Endothelial cell (in vitro differentiated cells): ENCODE data around the gene TLE4. TPM values are rescaled to one million over a fixed set of nuclear protein-coding genes. Genes with fewer than 3 reads are reported as not detected.

Experiments used
- DNase-seq: peaks from one replicate; pipeline ENCODE4 v3.0.0; 2021; ENCODE audit warnings: low spot score
- H3K27ac Mint-ChIP-seq: one replicate; pipeline ENCODE4 v1.8.0; 2021; ENCODE audit warnings: mixed read lengths, inconsistent platforms; ENCODE audit not compliant: unreplicated experiment
- H3K27me3 Mint-ChIP-seq: one replicate; pipeline ENCODE4 v1.8.0; 2021; ENCODE audit warnings: mild to moderate bottlenecking, moderate library complexity, mixed read lengths, inconsistent platforms; ENCODE audit not compliant: unreplicated experiment
- H3K36me3 Mint-ChIP-seq: one replicate; pipeline ENCODE4 v1.8.0; 2021; ENCODE audit warnings: mild to moderate bottlenecking, low read depth, mixed read lengths, inconsistent platforms; ENCODE audit not compliant: unreplicated experiment
- H3K4me1 Mint-ChIP-seq: one replicate; pipeline ENCODE4 v1.8.0; 2021; ENCODE audit warnings: mild to moderate bottlenecking, mixed read lengths, inconsistent platforms; ENCODE audit not compliant: unreplicated experiment
- H3K4me3 Mint-ChIP-seq: one replicate; pipeline ENCODE4 v1.8.0; 2021; ENCODE audit warnings: mild to moderate bottlenecking, mixed read lengths, inconsistent platforms; ENCODE audit not compliant: unreplicated experiment
- H3K9me3 Mint-ChIP-seq: one replicate; pipeline ENCODE4 v1.8.0; 2021; ENCODE audit warnings: mixed read lengths, inconsistent platforms; ENCODE audit not compliant: unreplicated experiment
- total RNA-seq: library from RNA; stranded (reverse); fragmentation: NEBNext Ultra II Directional; extraction: Animal tissue kit (Norgen Biotek cat#: 25700); gene quantifications from one replicate; pipeline ENCODE4 v1.2.1, GENCODE V29; 2021; ENCODE audit not compliant: unreplicated experiment
- TF ChIP-seq, protein P1 (sequence below): fragments of 200-600 bp; sonication (generic); IDR thresholded peaks from one replicate; pipeline ENCODE4 v1.5.0; 2021; ENCODE audit warnings: antibody characterized with exemption; ENCODE audit not compliant: unreplicated experiment

TLE4 gene
- total RNA-seq, 1 donor from 2014 or later: 88.4 TPM

- Mint-ChIP-seq H3K4me1 (peaks cover 11% of the 10 kb centered on the region), H3K9me3 (no peaks in the 10 kb centered on the region), H3K27me3 (peaks cover 2% of the 10 kb centered on the region), H3K36me3 (peaks cover 3% of the 10 kb centered on the region), H3K27ac (no peak overlapping the region), H3K4me3 (no peak overlapping the region)
- TF ChIP-seq, protein P1, sequence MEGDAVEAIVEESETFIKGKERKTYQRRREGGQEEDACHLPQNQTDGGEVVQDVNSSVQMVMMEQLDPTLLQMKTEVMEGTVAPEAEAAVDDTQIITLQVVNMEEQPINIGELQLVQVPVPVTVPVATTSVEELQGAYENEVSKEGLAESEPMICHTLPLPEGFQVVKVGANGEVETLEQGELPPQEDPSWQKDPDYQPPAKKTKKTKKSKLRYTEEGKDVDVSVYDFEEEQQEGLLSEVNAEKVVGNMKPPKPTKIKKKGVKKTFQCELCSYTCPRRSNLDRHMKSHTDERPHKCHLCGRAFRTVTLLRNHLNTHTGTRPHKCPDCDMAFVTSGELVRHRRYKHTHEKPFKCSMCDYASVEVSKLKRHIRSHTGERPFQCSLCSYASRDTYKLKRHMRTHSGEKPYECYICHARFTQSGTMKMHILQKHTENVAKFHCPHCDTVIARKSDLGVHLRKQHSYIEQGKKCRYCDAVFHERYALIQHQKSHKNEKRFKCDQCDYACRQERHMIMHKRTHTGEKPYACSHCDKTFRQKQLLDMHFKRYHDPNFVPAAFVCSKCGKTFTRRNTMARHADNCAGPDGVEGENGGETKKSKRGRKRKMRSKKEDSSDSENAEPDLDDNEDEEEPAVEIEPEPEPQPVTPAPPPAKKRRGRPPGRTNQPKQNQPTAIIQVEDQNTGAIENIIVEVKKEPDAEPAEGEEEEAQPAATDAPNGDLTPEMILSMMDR: no peak
- DNase-seq: no peak
Observed at GRCh38 chr9:79695531-79696175, 123.9 kb downstream of the TLE4 start.

DNA sequence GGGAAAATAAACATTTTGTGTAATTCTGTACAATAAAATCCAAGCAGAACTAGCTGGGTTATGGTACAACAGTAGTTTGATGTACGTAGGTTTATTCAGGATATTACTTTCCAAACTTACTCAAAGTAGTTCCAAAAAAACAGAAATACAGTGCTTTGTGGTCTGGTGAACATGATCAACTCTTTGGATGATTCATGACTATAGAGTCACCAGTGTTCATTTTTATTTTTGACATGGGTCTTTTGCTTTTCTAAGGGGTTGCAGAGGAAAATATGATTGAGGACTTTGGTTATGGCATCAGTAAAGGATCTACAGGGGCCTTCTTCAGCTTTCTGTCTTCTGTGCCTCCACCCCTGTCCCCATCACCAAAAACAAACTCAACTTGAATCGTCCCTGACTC, 127.2 kb downstream of the TLE4 start:
- peaks cover 6% of the 10 kb centered on the region for H3K4me1 Mint-ChIP-seq
- TF ChIP-seq, protein P1: no peak
- no peak overlapping the region for H3K27ac Mint-ChIP-seq
- no peak for DNase-seq
- peaks cover 6% of the 10 kb centered on the region for H3K27me3 Mint-ChIP-seq
- no peak overlapping the region for H3K4me3 Mint-ChIP-seq
- H3K9me3 Mint-ChIP-seq: no peaks in the 10 kb centered on the region
- H3K36me3 Mint-ChIP-seq: no peaks in the 10 kb centered on the region

- TF ChIP-seq, protein P1: no peak
- Mint-ChIP-seq H3K9me3 (no peaks in the 10 kb centered on the region), H3K27ac (no peak overlapping the region), H3K4me3 (no peak overlapping the region), H3K27me3 (peaks cover 6% of the 10 kb centered on the region), H3K4me1 (peaks cover 5% of the 10 kb centered on the region), H3K36me3 (no peaks in the 10 kb centered on the region)
- DNase-seq: no peak
Observed at GRCh38 chr9:79699479-79699878, 127.7 kb downstream of the TLE4 start.

DNA sequence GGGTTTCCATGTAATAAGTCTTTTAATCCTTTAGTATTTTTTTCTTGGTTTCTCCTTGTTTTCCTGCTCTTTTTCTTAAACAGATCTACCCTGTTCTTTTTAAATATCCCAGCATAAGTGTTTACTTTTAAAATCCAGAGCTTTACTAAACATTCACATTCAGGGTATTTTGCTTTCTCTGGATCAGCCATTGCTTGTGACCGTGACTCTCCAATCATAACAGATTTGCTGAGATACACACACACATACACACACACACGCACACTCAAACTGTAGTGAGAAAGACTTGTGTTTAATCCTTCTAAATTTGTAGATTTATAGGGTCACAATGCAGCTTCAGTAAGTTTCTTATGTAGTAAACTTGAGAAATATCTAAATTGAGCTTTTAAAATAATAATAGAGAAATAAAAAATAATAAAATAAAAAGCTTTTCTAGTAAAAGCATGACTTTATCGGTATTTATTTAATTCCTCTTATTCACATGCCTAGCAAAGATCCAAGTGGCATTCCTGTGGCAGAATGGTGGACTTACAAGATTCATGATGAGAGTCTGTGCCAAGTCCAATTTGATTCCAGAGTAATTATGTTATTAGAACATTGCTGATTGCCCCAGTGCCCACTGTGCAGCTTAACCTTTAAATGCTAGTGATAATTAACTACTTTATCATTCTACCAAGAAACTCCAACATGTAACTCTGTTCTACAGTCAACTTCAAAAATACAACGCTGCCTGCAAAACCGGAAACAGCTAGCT, 129.0 kb downstream of the TLE4 start:
- DNase-seq: no peak
- Mint-ChIP-seq H3K9me3 (no peaks in the 10 kb centered on the region), H3K36me3 (peaks cover 8% of the 10 kb centered on the region), H3K27ac (no peak overlapping the region), H3K4me1 (peaks cover 6% of the 10 kb centered on the region), H3K4me3 (no peak overlapping the region), H3K27me3 (peaks cover 6% of the 10 kb centered on the region)
- TF ChIP-seq, protein P1: no peak

DNA sequence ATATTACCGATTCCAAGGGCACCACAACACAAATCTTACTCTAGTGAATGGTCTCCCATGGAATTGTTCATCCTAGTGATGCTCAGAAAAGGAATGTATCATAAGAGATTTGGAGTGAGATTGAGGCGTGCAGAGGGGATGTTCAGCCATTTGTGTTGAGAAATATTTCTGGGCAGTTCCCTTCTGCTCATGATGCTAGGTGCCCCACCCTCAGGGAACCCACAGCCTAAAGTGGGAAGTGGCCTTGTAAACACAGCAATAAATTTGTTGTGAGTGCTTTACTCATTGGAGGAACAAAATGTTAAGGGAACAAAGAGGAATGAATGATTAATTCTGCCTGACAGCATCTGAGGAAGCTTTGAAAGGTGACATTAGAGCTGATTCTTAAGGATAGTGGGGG, 129.9 kb downstream of the TLE4 start:
- TF ChIP-seq, protein P1: no peak
- H3K27me3 Mint-ChIP-seq: peaks cover 6% of the 10 kb centered on the region
- DNase-seq: no peak
- H3K4me1 Mint-ChIP-seq: peaks cover 6% of the 10 kb centered on the region
- no peaks in the 10 kb centered on the region for H3K9me3 Mint-ChIP-seq
- no peak overlapping the region for H3K27ac Mint-ChIP-seq
- H3K4me3 Mint-ChIP-seq: no peak overlapping the region
- H3K36me3 Mint-ChIP-seq: peaks cover 12% of the 10 kb centered on the region
